Endodermal cell (in vitro differentiated cells): ENCODE measurements around the gene KCND2. TPM values are rescaled to one million over a fixed set of nuclear protein-coding genes. Genes with fewer than 3 reads are reported as not detected.

Source experiments
- DNase-seq: peaks from one replicate; pipeline ENCODE4 v3.0.0-alpha.2; 2017
- H3K27ac ChIP-seq: 2 replicates; pipeline ENCODE4 v1.5.1; 2013; ENCODE audit warnings: mild to moderate bottlenecking, low read depth, low read length, moderate library complexity
- H3K27me3 ChIP-seq: 2 replicates; pipeline ENCODE4 v1.6.1; 2013; ENCODE audit warnings: mild to moderate bottlenecking, low read length, moderate library complexity; ENCODE audit not compliant: insufficient read depth, control insufficient read depth, poor library complexity, severe bottlenecking
- H3K36me3 ChIP-seq: 2 replicates; pipeline ENCODE4 v1.7.0; 2013; ENCODE audit warnings: mild to moderate bottlenecking, low read length, moderate library complexity; ENCODE audit not compliant: control insufficient read depth, insufficient read depth
- H3K4me1 ChIP-seq: one replicate; pipeline ENCODE4 v1.7.0; 2013; ENCODE audit warnings: low read length; ENCODE audit not compliant: control insufficient read depth, insufficient read depth
- H3K4me3 ChIP-seq: 2 replicates; pipeline ENCODE4 v1.5.1; 2013; ENCODE audit warnings: mild to moderate bottlenecking, low read length, moderate library complexity
- H3K9ac ChIP-seq: 2 replicates; pipeline ENCODE4 v1.6.1; 2013; ENCODE audit warnings: mild to moderate bottlenecking, low read length, moderate library complexity; ENCODE audit not compliant: poor library complexity, severe bottlenecking; ENCODE audit errors: extremely low read depth
- H3K9me3 ChIP-seq: 2 replicates; pipeline ENCODE4 v1.6.1; 2013; ENCODE audit warnings: mild to moderate bottlenecking, low read length, moderate library complexity; ENCODE audit not compliant: control insufficient read depth
- H3K27ac Mint-ChIP-seq: 2 replicates; pipeline ENCODE4 v1.8.0; 2020; ENCODE audit warnings: mixed read lengths
- H3K27me3 Mint-ChIP-seq: 2 replicates; pipeline ENCODE4 v1.8.0; 2021; ENCODE audit warnings: mild to moderate bottlenecking, mixed read lengths; ENCODE audit not compliant: insufficient read depth
- H3K36me3 Mint-ChIP-seq: 2 replicates; pipeline ENCODE4 v1.8.0; 2020; ENCODE audit warnings: low read depth, mixed read lengths
- H3K4me1 Mint-ChIP-seq: 2 replicates; pipeline ENCODE4 v1.8.0; 2020; ENCODE audit warnings: mixed read lengths
- H3K4me3 Mint-ChIP-seq: 2 replicates; pipeline ENCODE4 v1.8.0; 2020; ENCODE audit warnings: mild to moderate bottlenecking, moderate library complexity, mixed read lengths
- H3K9me3 Mint-ChIP-seq: 2 replicates; pipeline ENCODE4 v1.8.0; 2020; ENCODE audit warnings: mild to moderate bottlenecking, mixed read lengths
- CTCF ChIP-seq: fragments of 200-600 bp; sonication (generic); conservative IDR thresholded peaks from 2 replicates; pipeline ENCODE4 v1.5.0; 2021; ENCODE audit warnings: antibody characterized with exemption, mild to moderate bottlenecking
- WGBS, 2 experiments: methylation state at CpG; one replicate each; pipeline versions ENCODE4 v1.1.5 to v1.1.7; 2013; ENCODE audit warnings: missing lambda C conversion rate in 2 of 2, mixed read lengths in 1 of 2; ENCODE audit not compliant: insufficient coverage in 1 of 2, insufficient read length in 1 of 2; 5-methylcytosine and 5-hydroxymethylcytosine counted together
- total RNA-seq, 2 donors: library from RNA; stranded (reverse); fragmentation: NEBNext Ultra II Directional in 1 of 2; extraction: Animal tissue kit (Norgen Biotek cat#: 25700) in 1 of 2; gene quantifications; 2 replicates in 1 of 2; 3 replicates in 1 of 2; pipeline ENCODE4 v1.2.1, GENCODE V29; 2021

The KCND2 gene
- total RNA-seq, 2 donors from 2014 or later: 0.71 to 4.6 TPM

DNA sequence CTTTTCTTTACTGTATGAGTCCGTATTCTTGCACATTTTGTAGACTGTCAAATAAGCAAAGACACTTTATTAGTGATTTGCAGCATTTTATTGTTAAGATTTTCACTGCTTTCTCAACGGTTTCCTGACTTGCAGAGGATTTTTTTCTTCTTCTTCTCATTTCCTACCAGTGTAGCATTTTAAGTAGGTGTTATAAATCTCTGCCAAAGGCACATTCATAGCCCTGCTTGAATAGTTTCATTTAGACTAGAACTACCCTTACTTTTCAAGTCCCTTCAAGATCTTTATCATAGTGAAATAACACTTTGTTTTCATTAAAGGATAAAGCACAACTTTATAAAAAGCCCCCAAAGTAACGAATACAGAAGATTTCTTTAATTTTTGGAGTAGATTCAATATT, 313.6 kb downstream of the KCND2 start:
- no peaks in the 10 kb centered on the region for H3K9me3 ChIP-seq
- 54 to 92% methylated on average over 1 to 2 of the region's 3 CpGs for WGBS, 2 experiments
- H3K27ac ChIP-seq: no peak overlapping the region
- H3K9me3 Mint-ChIP-seq: no peaks in the 10 kb centered on the region
- no peak overlapping the region for H3K4me3 ChIP-seq
- no peak for TF ChIP-seq CTCF
- no peak for DNase-seq
- H3K36me3 Mint-ChIP-seq: no peaks in the 10 kb centered on the region
- H3K9ac ChIP-seq: no peak overlapping the region
- H3K4me3 Mint-ChIP-seq: no peak overlapping the region
- H3K27ac Mint-ChIP-seq: no peak overlapping the region
- H3K4me1 Mint-ChIP-seq: peaks cover 9% of the 10 kb centered on the region
- H3K4me1 ChIP-seq: no peaks in the 10 kb centered on the region
- no peaks in the 10 kb centered on the region for H3K27me3 Mint-ChIP-seq
- H3K36me3 ChIP-seq: no peaks in the 10 kb centered on the region
- no peaks in the 10 kb centered on the region for H3K27me3 ChIP-seq

GRCh38 chr7:120587243-120587642, 314.3 kb downstream of the KCND2 start:
- H3K9me3 Mint-ChIP-seq: no peaks in the 10 kb centered on the region
- DNase-seq: no peak

DNA sequence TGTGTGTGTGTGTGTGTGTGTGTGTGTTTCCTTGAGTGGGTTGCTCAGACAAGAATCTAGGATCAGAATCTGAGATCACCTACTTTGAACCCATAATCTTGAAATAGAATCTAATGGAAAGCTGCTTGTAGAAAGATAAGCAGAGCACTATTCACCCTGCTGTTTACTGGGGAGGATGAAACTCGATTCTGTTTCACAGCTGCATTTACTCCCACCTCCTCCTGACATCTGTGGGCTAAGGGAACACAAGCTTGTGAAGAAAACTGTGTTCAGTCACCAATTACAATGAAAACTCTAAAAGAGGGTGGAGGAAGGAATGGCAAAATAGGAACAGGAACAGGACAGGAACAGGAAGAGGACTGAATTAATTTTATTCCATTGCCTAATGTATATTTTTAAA, 315.4 kb downstream of the KCND2 start:
- 67% methylated on average over 1 of the region's 1 CpG; no CpG with 5 or more reads in 1 of the 2 experiments for WGBS, 2 experiments
- H3K36me3 Mint-ChIP-seq: no peaks in the 10 kb centered on the region
- H3K9me3 Mint-ChIP-seq: no peaks in the 10 kb centered on the region
- Histone ChIP-seq H3K27me3 (no peaks in the 10 kb centered on the region), H3K9me3 (no peaks in the 10 kb centered on the region), H3K36me3 (no peaks in the 10 kb centered on the region), H3K4me3 (no peak overlapping the region), H3K27ac (no peak overlapping the region), H3K9ac (no peak overlapping the region), H3K4me1 (no peaks in the 10 kb centered on the region)
- H3K27me3 Mint-ChIP-seq: no peaks in the 10 kb centered on the region
- H3K4me3 Mint-ChIP-seq: no peak overlapping the region
- DNase-seq: no peak
- H3K27ac Mint-ChIP-seq: no peak overlapping the region
- H3K4me1 Mint-ChIP-seq: peaks cover 9% of the 10 kb centered on the region
- TF ChIP-seq CTCF: no peak

More at GRCh38 chr7:120587243-120587642, 314.3 kb downstream of the KCND2 start:
- H3K27me3 Mint-ChIP-seq: no peaks in the 10 kb centered on the region
- no peaks in the 10 kb centered on the region for H3K9me3 ChIP-seq
- no peak overlapping the region for H3K27ac Mint-ChIP-seq
- no peaks in the 10 kb centered on the region for H3K36me3 ChIP-seq
- no peaks in the 10 kb centered on the region for H3K36me3 Mint-ChIP-seq
- H3K9ac ChIP-seq: no peak overlapping the region
- H3K4me1 Mint-ChIP-seq: peaks cover 9% of the 10 kb centered on the region
- no peaks in the 10 kb centered on the region for H3K27me3 ChIP-seq
- 86 to 100% methylated on average over 1 to 3 of the region's 3 CpGs for WGBS, 2 experiments
- H3K4me1 ChIP-seq: no peaks in the 10 kb centered on the region
- H3K4me3 ChIP-seq: no peak overlapping the region
- no peak overlapping the region for H3K27ac ChIP-seq
- TF ChIP-seq CTCF: no peak
- no peak overlapping the region for H3K4me3 Mint-ChIP-seq
